Measurements from ENCODE around the gene RLN1.

Gene RLN1

GRCh38 chr9:5375091-5375490 is 35.4 kb upstream of the RLN1 start:
- CTCF ChIA-PET, result no interaction called here
- DNase-seq (ENCODE audit: low spot score), result no peak
- no peak for TF ChIP-seq CTCF (conservative IDR thresholded peaks at IDR 0.05; ENCODE audit: low read depth)
- H3K27ac ChIP-seq, result no peak overlapping the region
- POLR2A ChIA-PET (ENCODE audit: low non-redundant PET), result no interaction called here

GRCh38 chr9:5364294-5365024 is 24.8 kb upstream of the RLN1 start:
- TF ChIP-seq CTCF (conservative IDR thresholded peaks at IDR 0.05; ENCODE audit: low read depth), result no peak
- H3K27ac ChIP-seq, result no peak overlapping the region
- no peak for DNase-seq (ENCODE audit: low spot score)
- ChIA-PET CTCF (interaction anchor here (0.7 kb wide), 1 partner anchor 8 kb away, joined by 3 read pairs; no protein-coding TSS in a partner anchor), POLR2A (ENCODE audit: low non-redundant PET) (no interaction called here)

GRCh38 chr9:5361326-5362010 is 21.8 kb upstream of the RLN1 start:
- CTCF ChIA-PET, result interaction anchor here (0.8 kb wide), 1 partner anchor 61 kb away, joined by 3 read pairs; no protein-coding TSS in a partner anchor
- no peak overlapping the region for H3K27ac ChIP-seq
- no peak for TF ChIP-seq CTCF (conservative IDR thresholded peaks at IDR 0.05; ENCODE audit: low read depth)
- DNase-seq (ENCODE audit: low spot score), result no peak
- POLR2A ChIA-PET (ENCODE audit: low non-redundant PET), result no interaction called here

GRCh38 chr9:5360341-5360740 is 20.7 kb upstream of the RLN1 start:
- CTCF ChIA-PET, result interaction anchor here (0.6 kb wide), 1 partner anchor 215 kb away, joined by 3 read pairs; no protein-coding TSS in a partner anchor
- TF ChIP-seq CTCF (conservative IDR thresholded peaks at IDR 0.05; ENCODE audit: low read depth), result no peak
- DNase-seq (ENCODE audit: low spot score), result no peak
- no peak overlapping the region for H3K27ac ChIP-seq
- POLR2A ChIA-PET (ENCODE audit: low non-redundant PET), result no interaction called here

GRCh38 chr9:5357431-5358105 is 17.9 kb upstream of the RLN1 start:
- POLR2A ChIA-PET (ENCODE audit: low non-redundant PET), result no interaction called here
- no peak for TF ChIP-seq CTCF (conservative IDR thresholded peaks at IDR 0.05; ENCODE audit: low read depth)
- H3K27ac ChIP-seq, result no peak overlapping the region
- no peak for DNase-seq (ENCODE audit: low spot score)
- CTCF ChIA-PET, result interaction anchor here (0.5 kb wide), 1 partner anchor 995 kb away, joined by 3 read pairs; no protein-coding TSS in a partner anchor

GRCh38 chr9:5355817-5356216 is 16.1 kb upstream of the RLN1 start:
- no peak overlapping the region for H3K27ac ChIP-seq
- no peak for DNase-seq (ENCODE audit: low spot score)
- ChIA-PET CTCF (interaction anchor here (0.5 kb wide), 1 partner anchor 1717 kb away, joined by 3 read pairs; no protein-coding TSS in a partner anchor), POLR2A (ENCODE audit: low non-redundant PET) (no interaction called here)
- TF ChIP-seq CTCF (conservative IDR thresholded peaks at IDR 0.05; ENCODE audit: low read depth), result no peak

Data from RWPE1 (cell line).